Cortex of kidney (tissue), 1 donor: Measurements from ENCODE around the gene CLASP2.
"Not testable (repeated sequence)": the region's sequence is repeated elsewhere in the genome, so short reads cannot be mapped to it uniquely, and the experiment has no call there.

ENCODE experiments used
- DNase-seq: peaks from one replicate; lab custom pipeline; 2025; lab: John Stamatoyannopoulos, UW

Gene CLASP2

DNA sequence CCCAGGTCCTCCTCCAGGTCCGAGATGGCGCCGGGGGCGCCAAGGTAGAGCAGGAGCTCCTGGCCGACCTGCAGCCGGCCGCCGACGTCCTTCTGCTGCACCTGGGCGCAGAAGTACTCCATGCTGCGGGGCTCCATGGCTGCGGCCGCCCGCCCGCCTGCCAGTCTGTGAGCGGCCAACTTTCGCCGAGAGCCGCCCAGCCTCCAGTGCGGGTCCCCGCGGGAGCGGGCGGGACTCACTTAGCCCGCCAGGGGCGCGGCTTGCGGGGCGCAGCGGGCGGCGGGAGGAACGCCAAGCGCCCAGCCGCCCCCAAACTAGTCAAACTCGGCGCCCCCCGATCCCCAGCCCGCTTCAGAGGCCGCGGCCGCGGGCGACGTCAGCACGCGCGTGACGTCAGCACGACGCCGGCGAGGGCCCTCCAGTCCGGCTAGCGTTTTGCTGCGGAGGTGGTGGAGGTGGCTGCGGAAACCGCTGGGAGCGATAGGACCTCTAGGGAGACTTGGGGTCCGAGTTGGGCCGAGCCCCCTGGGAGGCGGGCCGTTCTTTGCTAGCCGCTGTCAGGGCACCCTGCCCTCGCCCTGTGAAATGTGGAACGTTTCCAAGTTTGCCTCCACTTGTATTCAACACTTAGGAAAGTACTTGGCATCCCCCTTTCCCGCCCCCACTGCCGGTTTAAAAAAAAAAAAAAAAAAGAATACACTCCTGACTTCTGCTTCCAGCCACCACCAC lies at the start of gene CLASP2:
CLASP2 (minus strand) TSS at position 389 of the 729 bp plus-strand sequence; CDS start at position 137, 252 bp downstream.
- DNase-seq = no peak

DNA sequence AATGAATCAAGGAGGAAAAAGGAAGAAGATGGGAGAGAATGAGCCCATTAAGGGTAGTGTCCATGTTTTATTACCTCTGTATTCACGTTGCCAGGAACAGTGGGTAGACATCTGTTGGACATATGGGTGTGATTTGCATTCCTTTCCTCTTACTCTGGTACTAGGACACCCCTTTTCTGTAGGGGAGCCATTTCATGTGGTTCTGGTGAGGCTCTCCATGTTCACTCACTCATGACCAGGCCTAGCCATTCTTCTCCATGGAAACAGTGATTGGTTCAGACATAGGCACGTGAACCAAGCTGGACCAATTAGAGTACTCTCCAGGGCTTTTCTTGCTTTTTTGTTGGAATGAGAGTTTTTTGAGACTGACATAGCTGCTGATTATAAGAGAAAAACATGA lies 40.8 kb upstream of the CLASP2 start:
- DNase-seq = no peak

DNA sequence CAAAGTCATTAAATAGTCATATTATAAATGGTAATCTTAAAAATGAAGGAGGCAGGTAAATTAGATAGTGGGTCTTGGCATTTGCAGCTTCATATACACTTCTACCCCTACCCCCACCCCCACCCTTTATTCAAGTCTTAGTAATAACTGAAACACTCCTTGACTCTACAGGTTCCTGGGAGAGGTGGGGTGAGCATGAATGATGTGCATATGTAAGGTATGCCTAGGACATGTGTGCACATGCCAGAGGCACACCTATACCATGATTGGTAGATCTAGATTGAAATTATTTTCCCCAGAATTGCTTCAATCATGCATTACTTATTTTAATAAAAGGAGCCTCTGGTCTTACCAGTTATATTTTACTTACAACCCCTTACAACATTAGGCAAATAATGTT lies 40.2 kb upstream of the CLASP2 start:
- no peak for DNase-seq

DNA sequence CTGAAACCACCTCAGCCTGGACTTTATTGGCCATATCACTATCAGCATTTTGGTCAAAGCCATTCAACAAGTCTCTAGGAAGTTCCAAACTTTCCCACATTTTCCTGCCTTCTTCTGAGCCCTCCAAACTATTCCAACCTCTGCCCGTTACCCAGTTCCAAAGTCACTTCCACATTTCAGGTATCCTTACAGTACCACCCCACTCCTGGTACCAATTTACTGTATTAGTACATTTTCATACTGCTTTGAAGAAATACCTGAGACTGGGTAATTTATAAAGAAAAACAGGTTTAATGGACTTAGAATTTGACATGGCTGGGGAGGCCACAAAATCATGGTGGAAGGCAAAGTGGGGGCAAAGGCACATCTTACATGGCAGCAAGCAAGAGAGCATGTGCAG lies 36.3 kb upstream of the CLASP2 start:
- DNase-seq = not testable (repeated sequence)

DNA sequence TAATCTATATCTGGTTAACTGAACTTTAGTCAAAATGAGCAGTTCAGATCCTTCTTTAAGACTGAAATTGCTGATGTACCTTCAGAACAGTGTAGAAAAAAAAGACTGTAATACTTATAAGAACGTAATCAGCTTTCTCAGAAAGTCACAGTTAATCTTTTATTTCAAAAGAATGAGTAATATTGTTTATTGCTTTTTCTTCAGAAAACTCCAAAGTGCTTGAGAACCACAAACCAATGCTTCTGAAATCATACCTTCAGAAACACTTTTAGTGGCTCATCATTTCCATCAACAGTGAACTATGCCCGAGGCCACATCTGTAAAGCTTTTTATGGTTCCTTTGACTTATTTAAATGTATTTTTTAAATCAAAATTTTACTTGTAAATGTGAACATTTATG lies 33.3 kb upstream of the CLASP2 start:
- no peak for DNase-seq

DNA sequence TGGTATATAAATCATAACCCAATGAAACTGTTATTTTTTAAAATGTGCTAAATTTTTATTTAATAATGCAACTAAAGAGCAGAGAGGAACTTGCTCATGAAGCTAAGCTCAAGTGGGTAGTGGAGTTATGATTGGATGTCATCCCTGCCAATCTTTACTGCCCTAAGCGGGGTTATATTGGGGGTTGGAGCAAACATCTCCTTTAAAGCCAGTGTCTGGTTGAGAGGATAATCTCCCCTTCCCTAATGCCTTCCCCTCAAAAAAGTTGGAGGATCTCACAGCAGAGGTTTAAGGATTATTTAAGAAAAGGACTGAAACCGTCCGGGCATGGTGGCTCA lies 32.1 kb upstream of the CLASP2 start:
- no peak for DNase-seq

DNA sequence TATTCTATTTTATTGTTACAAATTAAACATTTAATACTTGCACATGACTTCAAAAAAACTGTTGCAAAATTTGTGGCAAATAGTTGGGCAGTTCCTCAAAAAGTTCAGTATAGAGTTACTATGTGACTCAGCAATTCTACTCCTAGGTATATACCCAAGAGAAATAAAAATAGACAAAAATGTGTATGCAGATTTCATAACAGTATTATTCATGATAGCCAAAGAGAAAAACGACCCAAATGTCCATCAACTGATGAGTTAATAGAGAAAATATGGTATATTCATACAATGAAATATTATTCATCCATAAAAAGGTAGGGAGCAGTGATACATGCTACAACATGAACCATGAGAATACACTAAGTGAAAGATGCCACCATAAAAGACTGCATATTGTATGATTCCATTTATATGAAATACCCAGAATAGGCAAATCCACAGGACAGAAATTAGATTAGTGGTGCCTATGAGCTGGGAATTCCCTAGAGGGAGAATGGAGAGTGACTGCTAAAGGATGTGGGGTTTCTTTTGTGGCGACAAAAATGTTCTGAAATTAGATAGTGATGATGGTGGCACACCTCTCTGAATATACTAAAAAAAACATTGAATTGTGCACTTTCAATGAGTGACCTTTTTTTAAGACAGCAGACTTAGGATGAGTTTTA lies 31.6 kb upstream of the CLASP2 start:
- DNase-seq = no peak

DNA sequence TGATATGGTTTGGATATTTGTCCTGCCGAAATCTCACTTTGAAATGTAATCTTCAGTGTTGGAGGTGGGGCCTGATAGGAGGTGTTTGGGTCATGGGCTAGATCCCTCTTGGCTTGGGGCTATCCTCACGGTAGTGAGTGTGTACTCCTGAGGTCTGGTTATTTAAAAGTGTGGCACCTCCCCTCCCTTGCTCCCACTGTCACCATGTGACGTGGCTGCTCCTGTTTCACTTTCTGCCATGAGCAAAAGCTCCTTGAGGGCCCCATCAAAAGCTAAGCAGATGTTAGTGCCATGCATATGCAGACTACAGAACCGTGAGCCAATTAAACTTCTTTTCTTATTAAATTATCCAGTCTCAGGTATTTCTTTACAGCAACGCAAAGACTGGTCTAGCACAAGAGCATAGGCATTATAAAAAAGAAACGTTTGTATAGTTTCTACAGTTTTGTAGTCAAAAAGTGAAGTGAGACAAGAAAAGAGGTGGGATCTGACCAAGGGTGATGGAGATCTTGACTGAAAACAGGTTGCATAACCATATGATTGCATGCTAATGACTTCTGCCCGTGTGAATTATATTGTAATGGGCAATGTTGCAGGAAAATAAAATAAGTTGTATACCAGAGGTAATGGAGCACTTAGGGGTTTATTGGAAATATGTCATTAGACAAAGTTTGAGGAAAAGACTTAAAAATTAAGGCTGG lies 28.5 kb upstream of the CLASP2 start:
- DNase-seq = no peak

DNA sequence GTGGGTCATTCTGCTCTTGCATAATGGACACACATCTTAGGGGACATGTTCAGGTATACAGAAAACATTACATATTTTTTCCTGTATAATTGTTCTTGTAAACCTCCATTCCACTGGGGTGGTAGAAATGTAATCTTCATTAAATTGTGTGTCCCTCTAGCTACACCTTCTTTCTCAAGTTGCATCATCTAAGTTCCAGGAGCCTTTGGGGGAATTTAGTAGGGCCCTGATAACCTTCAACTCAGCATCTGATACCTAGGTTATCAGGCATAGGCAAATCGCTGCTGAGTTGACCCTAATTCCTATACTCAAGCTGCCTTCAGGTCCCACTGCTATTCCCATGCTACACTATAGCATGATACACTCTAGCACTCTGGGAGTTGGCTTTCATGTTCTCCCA lies 19.1 kb upstream of the CLASP2 start:
- no peak for DNase-seq

DNA sequence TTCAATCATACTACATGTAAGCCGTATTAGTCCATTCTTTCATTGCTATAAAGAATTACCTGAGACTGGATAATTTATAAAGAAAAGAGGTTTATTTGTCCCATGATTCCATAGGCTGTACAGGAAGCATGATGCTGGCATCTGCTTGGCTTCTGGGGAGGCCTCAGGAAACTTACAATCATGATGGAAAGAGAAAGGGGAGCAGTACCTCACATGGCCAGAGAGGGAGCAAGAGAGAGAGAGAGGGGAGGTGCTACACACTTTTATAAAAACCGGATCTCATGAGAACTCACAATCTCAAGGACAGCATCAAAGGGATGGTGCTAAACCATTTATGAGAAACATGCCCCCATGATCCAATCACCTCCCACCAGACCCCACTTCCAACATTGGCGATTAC lies 14.3 kb upstream of the CLASP2 start:
- no peak for DNase-seq

DNA sequence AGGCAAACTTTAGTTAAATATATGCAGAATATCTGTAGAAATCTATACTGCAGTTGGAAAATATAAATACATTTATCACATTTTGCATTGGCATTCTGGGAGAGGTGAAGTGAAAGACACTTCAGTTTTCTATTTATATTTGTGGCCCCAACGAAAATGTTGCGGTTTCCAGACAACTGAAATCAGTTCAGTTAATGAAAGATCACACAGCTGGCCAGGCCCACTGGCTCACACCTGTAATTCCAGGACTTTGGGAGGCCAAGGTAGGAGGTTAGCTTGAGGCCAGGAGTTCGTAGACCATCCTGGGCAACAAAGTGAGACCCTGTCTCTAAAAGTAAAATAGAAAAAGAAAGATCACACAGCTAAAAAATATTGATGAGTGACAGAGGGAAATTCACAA lies 11.9 kb upstream of the CLASP2 start:
- DNase-seq = no peak

DNA sequence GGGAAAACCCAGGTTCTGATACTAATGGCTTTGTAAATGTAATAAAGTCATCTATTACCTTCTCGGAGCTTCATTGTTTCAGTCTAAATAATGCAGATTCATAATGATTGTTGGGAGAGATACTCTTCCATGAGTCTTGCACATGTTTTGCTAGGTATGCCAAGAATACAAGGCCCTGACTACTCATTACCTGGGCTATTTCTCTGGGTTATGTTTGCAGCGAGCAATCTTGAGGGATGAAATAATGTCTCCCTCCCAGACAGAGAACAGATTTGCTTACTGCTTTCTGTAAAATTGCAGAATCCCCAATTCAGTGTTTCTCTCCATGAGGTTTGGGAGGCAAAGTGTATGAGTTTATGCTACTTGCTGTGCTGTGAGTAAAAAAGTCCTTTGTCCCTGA lies 6.2 kb upstream of the CLASP2 start:
- DNase-seq = no peak

DNA sequence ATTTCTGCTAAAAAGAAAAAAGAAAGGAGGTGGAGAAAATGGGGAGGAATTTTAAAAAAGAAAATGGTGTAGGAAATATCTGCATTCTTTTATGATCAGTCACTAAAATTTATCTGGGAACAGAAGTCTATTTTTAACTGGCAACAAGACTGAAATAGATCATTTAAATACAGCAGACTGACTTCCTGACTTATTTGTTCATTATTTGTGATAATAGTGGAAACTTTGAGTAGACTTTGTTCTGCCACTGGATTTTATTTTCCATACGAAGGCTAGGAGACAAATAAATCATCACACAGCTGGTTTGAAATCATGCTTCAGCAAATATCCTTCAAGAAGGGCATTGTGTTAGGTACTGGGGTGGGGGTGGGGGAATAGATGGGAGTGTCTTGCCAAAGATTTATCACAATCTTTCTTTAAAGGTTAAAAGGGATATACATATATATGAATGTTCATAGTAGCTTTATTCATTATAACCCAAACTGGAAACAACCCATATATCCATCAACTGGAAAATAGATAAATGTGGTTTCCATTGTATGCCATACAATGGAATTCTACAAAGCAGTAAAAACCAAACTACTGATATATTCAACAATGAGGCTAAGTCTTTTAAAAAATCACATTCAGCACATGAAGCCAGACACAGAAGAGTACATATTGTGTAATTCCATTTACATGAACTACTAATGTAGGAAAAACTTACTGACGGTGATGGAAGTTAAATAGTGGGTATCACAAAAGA lies 4.7 kb upstream of the CLASP2 start:
- no peak for DNase-seq

DNA sequence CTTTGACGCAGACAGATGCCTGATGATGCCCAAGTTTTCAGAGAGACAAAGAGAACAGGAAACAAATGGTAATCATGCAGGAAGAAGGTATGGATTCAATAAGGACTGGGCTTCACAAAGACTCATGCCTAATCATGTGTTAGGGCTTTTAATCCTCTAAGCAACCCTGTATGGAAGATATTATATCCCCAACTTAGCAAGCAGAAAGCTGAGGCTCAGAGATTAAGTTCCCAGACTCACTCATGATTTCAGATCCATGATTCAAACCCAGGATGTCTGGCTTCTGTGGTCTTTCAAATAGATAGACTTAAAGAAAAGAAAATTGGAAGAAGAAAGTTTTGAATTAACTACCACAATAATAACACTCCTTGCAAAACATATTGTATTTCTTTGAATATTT lies 4.1 kb upstream of the CLASP2 start:
- no peak for DNase-seq

DNA sequence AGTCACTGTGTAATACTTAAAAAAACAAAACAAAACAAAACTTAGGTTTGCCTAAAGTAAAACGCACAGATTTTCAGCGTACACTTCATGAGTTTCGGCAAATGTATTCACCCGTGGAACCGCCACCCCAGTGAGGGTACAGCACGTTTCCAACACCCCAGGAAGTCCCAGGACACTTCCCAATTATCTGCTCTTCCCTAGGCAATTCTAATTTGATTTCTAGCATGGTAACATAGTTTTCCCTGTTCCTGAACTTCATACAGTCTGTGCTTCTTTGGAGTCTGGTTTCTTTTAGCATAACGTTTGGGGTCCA lies 497 bp upstream of the CLASP2 start:
- DNase-seq = no peak

DNA sequence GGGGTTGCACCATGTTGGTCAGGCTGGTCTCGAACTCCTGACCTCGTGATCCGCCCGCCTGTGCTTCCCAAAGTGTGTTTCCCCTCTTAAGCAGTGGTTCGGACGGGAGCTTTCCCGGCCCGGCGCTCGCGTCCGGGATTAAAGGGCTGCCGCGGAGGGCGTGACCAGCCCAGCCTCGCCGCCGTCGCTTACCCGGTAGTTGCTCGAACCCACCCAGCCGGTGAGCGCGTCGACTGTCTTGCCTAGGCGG lies 513 bp downstream of the CLASP2 start:
- no peak for DNase-seq

DNA sequence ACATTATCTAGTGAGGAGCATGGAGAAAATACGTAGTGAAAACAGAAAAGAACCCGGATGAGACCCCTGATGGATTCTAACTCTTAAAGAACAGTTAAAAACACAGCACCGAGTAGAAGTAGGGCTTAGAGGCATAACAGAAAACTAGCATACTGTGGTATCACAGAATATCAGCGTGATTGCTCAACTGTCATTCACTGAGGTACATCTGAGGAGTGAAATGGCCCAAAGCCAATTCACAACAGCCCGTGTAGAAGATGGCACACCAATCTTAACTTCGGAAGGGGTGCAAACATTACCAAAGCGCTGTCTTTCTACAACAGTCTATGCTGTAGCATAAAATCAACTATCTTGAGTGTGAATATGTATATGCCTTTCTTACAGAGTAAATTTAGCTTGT lies 1.8 kb downstream of the CLASP2 start:
- no peak for DNase-seq

DNA sequence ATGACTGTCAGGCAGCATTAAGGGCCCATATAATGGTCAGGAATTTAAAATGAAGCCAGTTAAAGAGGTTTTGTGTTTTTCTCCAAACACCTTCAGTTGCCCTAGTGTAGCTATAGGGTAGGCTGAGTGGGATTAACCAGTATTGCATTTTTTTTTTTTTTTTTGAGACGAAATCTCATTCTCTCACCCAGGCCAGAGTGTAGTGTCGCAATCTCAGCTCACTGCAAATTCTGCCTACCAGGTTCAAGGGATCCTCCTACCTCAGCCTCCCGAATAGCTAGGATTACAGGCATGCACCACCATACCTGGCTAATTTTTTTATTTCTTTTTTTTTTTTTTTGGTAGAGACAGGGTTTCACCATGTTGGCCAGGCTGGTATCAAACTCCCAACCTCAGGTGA lies 7.0 kb downstream of the CLASP2 start:
- no peak for DNase-seq

DNA sequence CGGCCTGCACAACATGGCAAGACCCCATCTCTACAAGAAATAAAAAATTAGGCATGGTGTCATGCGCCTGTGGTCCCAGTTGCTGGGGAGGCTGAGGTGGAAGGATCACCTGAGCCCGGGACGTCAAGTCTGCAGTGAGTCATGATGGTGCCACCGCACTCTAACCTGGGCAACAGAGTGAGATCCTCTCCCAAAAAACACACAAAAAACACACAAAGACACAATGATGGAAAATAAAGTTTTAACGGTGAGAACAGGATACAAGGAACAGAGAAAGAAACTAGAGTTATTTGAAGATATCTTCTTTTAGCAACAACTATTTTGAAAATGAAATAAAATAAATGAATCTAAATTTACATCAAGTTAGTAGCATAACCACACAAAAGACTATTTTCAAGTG lies 12.0 kb downstream of the CLASP2 start:
- DNase-seq = no peak

DNA sequence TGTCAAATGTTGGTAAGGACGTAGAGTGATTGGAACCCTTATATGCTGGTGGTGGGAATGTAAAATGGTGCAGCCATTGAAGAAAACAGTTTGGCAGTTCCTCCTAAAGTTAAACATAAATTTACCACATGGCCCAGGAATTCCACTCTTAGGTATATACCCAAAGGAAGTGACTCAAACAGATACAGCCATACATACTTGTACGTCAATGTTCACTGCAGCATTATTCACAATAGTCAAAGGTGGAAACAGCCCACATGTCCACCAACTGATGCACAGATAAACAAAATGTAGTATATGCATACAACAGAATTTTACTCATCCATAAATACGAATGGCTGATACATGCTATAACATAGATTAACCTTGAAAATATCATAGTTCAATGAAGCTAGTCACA lies 13.2 kb downstream of the CLASP2 start:
- DNase-seq = no peak

DNA sequence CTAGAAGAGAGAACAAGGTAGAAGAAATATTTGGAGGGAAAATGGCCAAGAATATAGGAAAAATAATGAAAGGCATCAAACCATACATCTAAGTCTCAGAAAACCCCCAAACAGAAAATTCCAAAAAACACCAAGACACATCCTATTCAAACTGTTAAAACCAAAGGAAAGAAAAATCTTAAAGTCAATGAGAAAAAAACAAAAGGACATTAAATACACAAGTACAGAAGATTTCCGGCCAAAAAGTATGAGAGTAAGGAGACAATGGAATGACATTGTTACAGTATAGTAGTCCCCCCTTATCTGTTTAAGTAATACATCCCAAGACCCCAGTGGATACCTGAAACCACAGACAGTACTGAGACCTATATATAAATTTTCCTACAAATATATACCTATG lies 18.8 kb downstream of the CLASP2 start:
- DNase-seq = no peak

DNA sequence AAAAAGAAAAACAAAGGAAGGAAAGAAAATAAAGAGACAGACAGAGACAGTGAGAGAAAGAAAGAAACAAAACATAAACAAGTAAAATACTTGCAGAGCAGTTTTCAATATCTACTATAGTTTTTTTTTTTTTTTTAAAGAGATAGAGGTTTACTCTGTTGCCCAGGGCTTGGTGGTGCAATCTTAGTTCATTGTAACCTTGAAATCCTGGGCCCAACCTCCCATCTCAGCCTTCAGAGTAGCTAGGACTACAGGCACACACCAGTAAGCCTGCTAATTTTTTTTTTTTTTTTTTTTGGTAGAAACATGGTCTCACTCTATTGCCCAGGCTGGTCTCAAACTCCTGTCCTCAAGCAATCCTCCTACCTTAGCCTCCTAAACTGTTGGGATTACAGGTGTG lies 23.1 kb downstream of the CLASP2 start:
- no peak for DNase-seq

DNA sequence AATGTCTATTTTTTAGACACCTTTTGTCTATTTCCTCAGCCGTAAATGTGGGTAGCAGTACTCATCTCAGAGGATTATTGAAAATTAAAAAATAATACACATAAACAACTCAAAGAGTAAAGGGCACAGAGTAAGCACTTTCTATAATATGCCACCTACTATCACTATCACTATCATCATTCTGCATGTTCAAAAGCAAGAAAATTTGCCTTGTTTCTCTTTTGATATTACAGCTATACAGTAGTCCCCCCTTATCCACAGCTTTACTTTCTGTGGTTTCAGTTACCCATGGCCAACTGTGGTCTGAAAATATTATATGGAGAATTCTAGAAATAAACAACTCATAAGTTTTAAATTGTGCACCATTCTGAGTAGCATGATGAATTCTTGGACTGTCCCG lies 27.7 kb downstream of the CLASP2 start:
- no peak for DNase-seq
